CD14-positive monocyte (primary cell): ENCODE results near the gene NBEA. TPM values are rescaled to one million over a fixed set of nuclear protein-coding genes. Genes with fewer than 3 reads are reported as not detected.

ENCODE experiments used
- DNase-seq, 3 donors: peaks; one replicate each; pipeline ENCODE4 v3.0.0-alpha.2; 2011 to 2022
- H2AFZ ChIP-seq: 2 replicates; pipeline ENCODE4 v1.6.0; 2012; ENCODE audit warnings: mild to moderate bottlenecking, low read depth, low read length, inconsistent platforms; ENCODE audit not compliant: insufficient read depth, poor library complexity, severe bottlenecking
- H3K27ac ChIP-seq, 2 donors: 1 replicate in 1 of 2; 2 replicates in 1 of 2; pipeline ENCODE4 v1.5.1; 2012 to 2013; ENCODE audit warnings: low read length in 2 of 2, control low read depth in 1 of 2, inconsistent platforms in 1 of 2, low read depth in 1 of 2, mild to moderate bottlenecking in 1 of 2
- H3K27me3 ChIP-seq, 2 donors: one replicate each; pipeline versions ENCODE4 v1.6.0 to v1.6.1; 2011 to 2013; ENCODE audit warnings: low read length in 2 of 2; ENCODE audit not compliant: control insufficient read depth in 2 of 2, insufficient read depth in 2 of 2
- H3K36me3 ChIP-seq, 2 donors: replicated peaks in 1 of 2; 1 replicate in 1 of 2; 2 replicates in 1 of 2; pipeline versions ENCODE4 v1.5.1 to v1.6.1; 2012 to 2013; ENCODE audit warnings: low read length in 2 of 2, control low read depth in 1 of 2, inconsistent platforms in 1 of 2, mild to moderate bottlenecking in 1 of 2; ENCODE audit not compliant: insufficient read depth in 2 of 2, control insufficient read depth in 1 of 2
- H3K4me1 ChIP-seq, 2 donors: 1 replicate in 1 of 2; 2 replicates in 1 of 2; pipeline versions ENCODE4 v1.5.1 to v1.6.1; 2012 to 2013; ENCODE audit warnings: low read length in 2 of 2, control low read depth in 1 of 2, inconsistent platforms in 1 of 2, mild to moderate bottlenecking in 1 of 2, moderate library complexity in 1 of 2; ENCODE audit not compliant: insufficient read depth in 2 of 2, control insufficient read depth in 1 of 2
- H3K4me2 ChIP-seq: replicated peaks from 2 replicates; pipeline ENCODE3; 2012; ENCODE audit warnings: low read length, moderate library complexity, mild to moderate bottlenecking; ENCODE audit not compliant: poor library complexity, severe bottlenecking; ENCODE audit errors: extremely low read depth
- H3K4me3 ChIP-seq, 3 experiments: fragments of 200-600 bp in 1 of 3; sonication (generic) in 1 of 3; replicated peaks in 1 of 3; 1 replicate in 2 of 3; 2 replicates in 1 of 3; pipeline ENCODE4 v1.5.1; 2011 to 2013; ENCODE audit warnings: low read length in 3 of 3, mild to moderate bottlenecking in 3 of 3, control low read depth in 2 of 3, low read depth in 2 of 3, inconsistent platforms in 1 of 3, moderate library complexity in 1 of 3
- H3K79me2 ChIP-seq: 2 replicates; pipeline ENCODE4 v1.6.0; 2012; ENCODE audit warnings: mild to moderate bottlenecking, control low read depth, inconsistent platforms, low read length, moderate library complexity; ENCODE audit not compliant: insufficient read depth
- H3K9ac ChIP-seq: 2 replicates; pipeline ENCODE4 v1.6.0; 2017; ENCODE audit warnings: low read length, mild to moderate bottlenecking; ENCODE audit not compliant: insufficient read depth, poor library complexity, severe bottlenecking
- H3K9me3 ChIP-seq, 2 donors: replicated peaks in 1 of 2; 1 replicate in 1 of 2; 2 replicates in 1 of 2; pipeline versions ENCODE4 v1.5.1 to v1.6.1; 2012 to 2013; ENCODE audit warnings: low read length in 2 of 2, control low read depth in 1 of 2; ENCODE audit not compliant: control insufficient read depth in 1 of 2, insufficient read depth in 1 of 2
- H4K20me1 ChIP-seq: 2 replicates; pipeline ENCODE4 v1.6.0; 2012; ENCODE audit warnings: mild to moderate bottlenecking, low read length, control low read depth, moderate library complexity; ENCODE audit not compliant: insufficient read depth
- H3K27ac Mint-ChIP-seq, 7 donors: one replicate each; pipeline ENCODE4 v1.8.0; 2020; ENCODE audit warnings: mild to moderate bottlenecking in 7 of 7, mixed read lengths in 7 of 7, moderate library complexity in 6 of 7, inconsistent platforms in 2 of 7
- H3K27me3 Mint-ChIP-seq, 3 donors: one replicate each; pipeline ENCODE4 v1.8.0; 2021 to 2022; ENCODE audit warnings: low read depth in 3 of 3, mild to moderate bottlenecking in 3 of 3, mixed read lengths in 3 of 3, moderate library complexity in 3 of 3, inconsistent platforms in 1 of 3
- H3K36me3 Mint-ChIP-seq, 2 donors: one replicate each; pipeline ENCODE4 v1.8.0; 2020; ENCODE audit warnings: mixed read lengths in 2 of 2, inconsistent platforms in 1 of 2, mild to moderate bottlenecking in 1 of 2
- H3K4me1 Mint-ChIP-seq: one replicate; pipeline ENCODE4 v1.8.0; 2020; ENCODE audit warnings: mild to moderate bottlenecking, mixed read lengths
- H3K4me3 Mint-ChIP-seq, 2 donors: one replicate each; pipeline ENCODE4 v1.8.0; 2020; ENCODE audit warnings: mild to moderate bottlenecking in 2 of 2, mixed read lengths in 2 of 2, moderate library complexity in 1 of 2
- H3K9me3 Mint-ChIP-seq, 7 donors: one replicate each; pipeline ENCODE4 v1.8.0; 2020 to 2022; ENCODE audit warnings: mixed read lengths in 7 of 7, mild to moderate bottlenecking in 6 of 7, moderate library complexity in 6 of 7, inconsistent platforms in 2 of 7
- CTCF ChIP-seq: fragments of 200-600 bp; IDR thresholded peaks from one replicate; pipeline ENCODE4 v1.8.0; 2022; ENCODE audit warnings: antibody characterized with exemption, mild to moderate bottlenecking
- WGBS: methylation state at CpG from one replicate; pipeline ENCODE4 v1.1.5; 2013; ENCODE audit warnings: missing lambda C conversion rate; ENCODE audit not compliant: insufficient coverage; 5-methylcytosine and 5-hydroxymethylcytosine counted together
- intact Hi-C, 2 donors: fragments of 100-400 bp; cut with micrococcal nuclease; formaldehyde crosslinking; loops; one replicate each; pipeline versions ENCODE4 v1.15.0 to v1.15.1; 2023
- polyA plus RNA-seq, 3 donors: library from polyadenylated mRNA; depleted of rRNA in 1 of 3; unstranded in 2 of 3; stranded (reverse) in 1 of 3; fragments of 300-500 nt in 2 of 3; fragments of >200 nt in 1 of 3; fragmentation: Illumina TruSeq in 2 of 3; gene quantifications; 1 replicate in 2 of 3; 2 replicates in 1 of 3; pipeline ENCODE4 v1.2.3, GENCODE V29; 2012 to 2021

The NBEA gene
- polyA plus RNA-seq, 3 donors, result 0.03 to 0.23 (median 0.08) TPM

GRCh38 chr13:35278917-35279316 is 336.8 kb downstream of the NBEA start:
- intact Hi-C loops, result no loop called here
- TF ChIP-seq CTCF, result no peak
- Histone ChIP-seq H3K9ac (no peak overlapping the region), H3K4me2 (no peak overlapping the region), H3K27ac (no peak overlapping the region), H3K36me3 (no peaks in the 10 kb centered on the region), H3K4me3 (no peak overlapping the region), H3K79me2 (no peaks in the 10 kb centered on the region), H2AFZ (no peak overlapping the region), H3K4me1 (no peaks in the 10 kb centered on the region), H4K20me1 (no peaks in the 10 kb centered on the region), H3K9me3 (no peaks in the 10 kb centered on the region), H3K27me3 (no peaks in the 10 kb centered on the region)
- DNase-seq, result no peak
- Mint-ChIP-seq H3K9me3 (peaks cover 0 to 4% (median 0%) of the 10 kb centered on the region in 7 donors), H3K27ac (no peak overlapping the region), H3K36me3 (no peaks in the 10 kb centered on the region), H3K27me3 (no peaks in the 10 kb centered on the region), H3K4me1 (no peaks in the 10 kb centered on the region), H3K4me3 (no peak overlapping the region)

DNA sequence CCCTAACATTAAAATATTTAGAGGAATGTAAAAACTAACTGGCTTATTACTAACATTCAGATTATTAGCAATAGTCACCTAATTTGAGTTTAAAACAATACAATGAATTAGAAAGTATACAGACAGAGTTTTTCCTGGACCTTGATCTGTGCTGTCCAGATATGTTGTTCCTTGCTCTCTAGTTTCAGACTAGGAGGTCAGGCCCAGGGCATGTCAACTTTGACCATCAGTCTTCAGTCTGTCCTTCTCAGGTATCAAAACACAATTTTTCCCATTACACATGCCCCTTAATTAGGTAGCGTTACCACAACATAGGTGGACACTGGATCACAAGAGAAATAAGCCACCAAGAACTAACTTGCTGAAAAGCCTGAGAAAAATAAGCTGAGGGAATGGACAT is 337.4 kb downstream of the NBEA start:
- H3K27ac Mint-ChIP-seq, result no peak overlapping the region
- no peak overlapping the region for H3K4me2 ChIP-seq
- H3K79me2 ChIP-seq, result no peaks in the 10 kb centered on the region
- no peak overlapping the region for H3K9ac ChIP-seq
- no peaks in the 10 kb centered on the region for H3K27me3 ChIP-seq
- no peaks in the 10 kb centered on the region for H3K4me1 Mint-ChIP-seq
- H3K9me3 Mint-ChIP-seq, result peaks cover 0 to 4% (median 0%) of the 10 kb centered on the region in 7 donors
- H3K27ac ChIP-seq, result no peak overlapping the region
- no peaks in the 10 kb centered on the region for H3K36me3 Mint-ChIP-seq
- DNase-seq, result no peak
- no CpG with 5 or more reads among the region's 1 CpG for WGBS
- no peaks in the 10 kb centered on the region for H3K36me3 ChIP-seq
- no peaks in the 10 kb centered on the region for H4K20me1 ChIP-seq
- no peaks in the 10 kb centered on the region for H3K9me3 ChIP-seq
- no peak overlapping the region for H3K4me3 Mint-ChIP-seq
- H3K4me1 ChIP-seq, result no peaks in the 10 kb centered on the region
- no peak overlapping the region for H2AFZ ChIP-seq
- no peak for TF ChIP-seq CTCF
- H3K4me3 ChIP-seq, result no peak overlapping the region
- no peaks in the 10 kb centered on the region for H3K27me3 Mint-ChIP-seq
- intact Hi-C loops, result no loop called here
